ENCODE measurements around the gene TNRC18.

Gene TNRC18

GRCh38 chr7:5451391-5451790 is 27.8 kb upstream of the TNRC18 start:
- no peak for DNase-seq

GRCh38 chr7:5450549-5451327 is 27.1 kb upstream of the TNRC18 start:
- DNase-seq, result peak; percentile 4

- no peak for DNase-seq
Observed at GRCh38 chr7:5448378-5449037, 24.9 kb upstream of the TNRC18 start.

GRCh38 chr7:5445981-5446594 is 22.5 kb upstream of the TNRC18 start:
- no peak for DNase-seq

GRCh38 chr7:5443678-5444077 is 20.0 kb upstream of the TNRC18 start:
- no peak for DNase-seq

- DNase-seq, result no peak
Observed at GRCh38 chr7:5442757-5443305, 19.2 kb upstream of the TNRC18 start.

GRCh38 chr7:5441840-5442503 is 18.3 kb upstream of the TNRC18 start:
- DNase-seq, result no peak

- no peak for DNase-seq
Observed at GRCh38 chr7:5439572-5440496, 16.2 kb upstream of the TNRC18 start.

- no peak for DNase-seq
Observed at GRCh38 chr7:5439209-5439571, 15.6 kb upstream of the TNRC18 start.

- no peak for DNase-seq
Observed at GRCh38 chr7:5437987-5438386, 14.4 kb upstream of the TNRC18 start.

GRCh38 chr7:5437348-5437892 is 13.8 kb upstream of the TNRC18 start:
- DNase-seq, result no peak

- no peak for DNase-seq
Observed at GRCh38 chr7:5436003-5436678, 12.5 kb upstream of the TNRC18 start.

- DNase-seq, result no peak
Observed at GRCh38 chr7:5435291-5436002, 11.8 kb upstream of the TNRC18 start.

- no peak for DNase-seq
Observed at GRCh38 chr7:5433181-5433580, 9.5 kb upstream of the TNRC18 start.

- DNase-seq, result no peak
Observed at GRCh38 chr7:5432691-5433090, 9.1 kb upstream of the TNRC18 start.

- no peak for DNase-seq
Observed at GRCh38 chr7:5431560-5432015, 8.0 kb upstream of the TNRC18 start.

GRCh38 chr7:5430612-5430947 is 6.9 kb upstream of the TNRC18 start:
- no peak for DNase-seq

GRCh38 chr7:5429857-5430611 is 6.4 kb upstream of the TNRC18 start:
- peak; percentile 34 for DNase-seq

GRCh38 chr7:5429253-5429856 is 5.7 kb upstream of the TNRC18 start:
- DNase-seq, result peak; percentile 34
